GM21423 (cell line): ENCODE measurements around the gene IL36G.

Source experiments
- ATAC-seq: cut with Tn5 transposase; IDR thresholded peaks from one replicate; pipeline ENCODE4 v1.9.1; 2021; ENCODE audit warnings: mild to moderate bottlenecking, moderate library complexity; ENCODE audit not compliant: unreplicated experiment

IL36G gene

GRCh38 chr2:113015655-113016054 lies 37.8 kb downstream of the IL36G start:
- no peak for ATAC-seq

- ATAC-seq, result no peak
Measured at GRCh38 chr2:113018509-113018908, 40.7 kb downstream of the IL36G start.

- ATAC-seq, result no peak
Measured at GRCh38 chr2:113021312-113021711, 43.5 kb downstream of the IL36G start.

GRCh38 chr2:113024764-113025163 lies 47.0 kb downstream of the IL36G start:
- ATAC-seq, result no peak

- ATAC-seq, result no peak
Measured at GRCh38 chr2:113025737-113026136, 47.9 kb downstream of the IL36G start.

- ATAC-seq, result no peak
Measured at GRCh38 chr2:113027691-113028090, 49.9 kb downstream of the IL36G start.

GRCh38 chr2:113028112-113028511 lies 50.3 kb downstream of the IL36G start:
- ATAC-seq, result no peak

GRCh38 chr2:113032737-113033136 lies 54.9 kb downstream of the IL36G start:
- ATAC-seq, result no peak

- no peak for ATAC-seq
Measured at GRCh38 chr2:113034016-113034415, 56.2 kb downstream of the IL36G start.
